GM10266 (cell line): Measurements from ENCODE around the gene HSD17B14.
"Not testable (repeated sequence)": the region's sequence is repeated elsewhere in the genome, so short reads cannot be mapped to it uniquely, and the experiment has no call there.

Experiments used
- DNase-seq: peaks from one replicate; pipeline ENCODE4 v3.0.0; 2012; ENCODE audit errors: extremely low spot score
- CTCF ChIP-seq: IDR thresholded peaks from 2 replicates; pipeline ENCODE4 v1.5.1; 2012; ENCODE audit warnings: mild to moderate bottlenecking, low read depth; ENCODE audit not compliant: control insufficient read depth, insufficient read depth; ENCODE audit errors: missing control alignments

HSD17B14 gene

DNA sequence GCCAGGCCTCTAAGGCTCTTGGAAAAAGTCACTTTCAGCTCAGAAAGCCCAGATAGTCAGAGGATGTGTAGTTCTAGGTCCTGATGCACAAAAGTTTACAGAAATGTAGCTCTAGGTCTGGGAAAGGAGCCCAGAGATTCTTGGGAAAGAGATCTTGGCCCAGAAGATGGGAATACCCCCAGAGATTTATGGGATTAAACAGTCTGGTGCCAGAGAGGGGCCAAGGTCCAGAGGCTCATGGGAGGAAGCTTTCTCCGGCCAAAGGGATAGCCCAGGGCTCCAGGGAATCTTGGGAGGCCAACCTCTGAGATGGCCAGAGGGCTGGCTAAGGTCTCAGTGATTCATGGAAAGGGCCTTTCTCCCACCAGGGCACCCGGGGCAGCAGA, 40.6 kb downstream of the HSD17B14 start:
- no peak for TF ChIP-seq CTCF
- DNase-seq: peak; percentile 29

GRCh38 chr19:48795055-48795684, 41.1 kb downstream of the HSD17B14 start:
- peak; percentile 92 for DNase-seq
- TF ChIP-seq CTCF: peak; percentile 90

GRCh38 chr19:48794291-48794690, 42.0 kb downstream of the HSD17B14 start:
- DNase-seq: no peak
- no peak for TF ChIP-seq CTCF

DNA sequence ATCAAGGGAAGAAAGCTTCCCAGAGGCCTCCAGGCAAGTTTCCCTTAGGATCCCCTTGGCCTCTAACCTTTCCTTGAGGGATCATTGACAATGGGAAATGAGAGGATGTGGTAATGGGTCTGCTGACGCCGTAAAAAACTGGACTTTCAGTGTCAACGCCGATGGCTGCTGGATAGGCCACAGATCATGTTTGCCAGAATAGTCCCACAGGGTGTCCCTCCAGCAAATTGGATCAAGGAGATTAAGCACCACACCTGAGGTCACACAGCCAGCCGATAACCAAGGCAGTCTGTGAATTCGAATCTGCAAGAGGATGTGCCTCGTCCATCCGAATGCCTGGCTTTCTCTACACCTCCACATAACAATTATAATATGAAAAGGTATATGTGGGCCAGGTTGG, 43.0 kb downstream of the HSD17B14 start:
- DNase-seq: no peak
- TF ChIP-seq CTCF: no peak

- DNase-seq: not testable (repeated sequence)
Observed at GRCh38 chr19:48787331-48787730, 49.0 kb downstream of the HSD17B14 start.

DNA sequence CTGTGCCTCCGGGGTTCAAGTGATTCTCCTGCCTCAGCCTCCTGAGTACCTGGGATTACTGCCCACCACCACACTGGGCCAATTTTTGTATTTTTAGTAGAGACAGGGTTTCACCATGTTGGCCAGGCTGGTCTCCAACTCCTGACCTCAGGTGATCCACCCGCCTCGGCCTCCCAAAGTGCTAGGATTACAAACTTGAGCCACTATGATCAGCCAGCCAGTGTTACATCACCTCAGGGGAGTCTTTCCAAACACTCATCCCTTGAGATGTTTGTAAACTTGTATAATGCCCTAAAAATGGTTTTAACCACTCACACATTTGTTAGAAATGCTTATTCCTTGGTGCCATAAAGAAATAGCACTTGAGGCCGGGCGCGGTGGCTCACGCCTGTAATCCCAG, 49.9 kb downstream of the HSD17B14 start:
- not testable (repeated sequence) for DNase-seq

GRCh38 chr19:48784527-48784926, 51.8 kb downstream of the HSD17B14 start:
- no peak for DNase-seq
- no peak for TF ChIP-seq CTCF

GRCh38 chr19:48780631-48781391, 55.5 kb downstream of the HSD17B14 start:
- TF ChIP-seq CTCF: no peak
- DNase-seq: no peak
